Upper lobe of left lung (tissue), 6 donors: ENCODE results near the gene WSB1. TPM values are rescaled to one million over a fixed set of nuclear protein-coding genes. Genes with fewer than 3 reads are reported as not detected.

ENCODE experiments used
- ATAC-seq, 2 donors: fragments of 200-7000 bp; cut with Tn5 transposase; one replicate each; pipeline ENCODE4 v1.9.1; 2022; ENCODE audit warnings: mild to moderate bottlenecking in 2 of 2, moderate library complexity in 2 of 2; ENCODE audit not compliant: low FRiP score in 2 of 2
- DNase-seq, 2 donors: peaks; one replicate each; pipeline ENCODE4 v3.0.0-alpha.2; 2019 to 2020
- H3K27ac ChIP-seq, 4 donors: fragments of 200-600 bp; sonication (generic); one replicate each; pipeline ENCODE4 v1.5.1; 2016 to 2019
- H3K27me3 ChIP-seq, 4 donors: fragments of 200-600 bp; sonication (generic); one replicate each; pipeline ENCODE4 v1.5.1; 2017 to 2019
- H3K36me3 ChIP-seq, 4 donors: fragments of 200-600 bp; sonication (generic); one replicate each; pipeline ENCODE4 v1.5.1; 2016 to 2019
- H3K4me1 ChIP-seq, 4 donors: fragments of 200-600 bp; sonication (generic); one replicate each; pipeline ENCODE4 v1.5.1; 2018 to 2019
- H3K4me3 ChIP-seq, 4 donors: fragments of 200-600 bp; sonication (generic); one replicate each; pipeline ENCODE4 v1.5.1; 2017 to 2019; ENCODE audit warnings: mild to moderate bottlenecking in 2 of 4, moderate library complexity in 1 of 4
- H3K9me3 ChIP-seq, 4 donors: fragments of 200-600 bp; sonication (generic); one replicate each; pipeline ENCODE4 v1.5.1; 2018 to 2019
- EP300 ChIP-seq, 4 donors: sonication (generic); formaldehyde crosslinking; IDR thresholded peaks; one replicate each; pipeline ENCODE4 v1.5.1; 2017; ENCODE audit warnings: antibody characterized with exemption in 4 of 4, control low read depth in 2 of 4
- POLR2A ChIP-seq, 4 donors: fragments of 450-650 bp; IDR thresholded peaks; one replicate each; pipeline ENCODE4 v1.5.1; 2016 to 2017; ENCODE audit warnings: antibody characterized with exemption in 4 of 4, mild to moderate bottlenecking in 2 of 4
- POLR2AphosphoS5 ChIP-seq, 2 donors: sonication (generic); formaldehyde crosslinking; IDR thresholded peaks; one replicate each; pipeline ENCODE4 v1.5.1; 2017; ENCODE audit warnings: antibody characterized with exemption in 2 of 2
- WGBS, 2 donors: methylation state at CpG; one replicate each; pipeline ENCODE4 v1.1.5; 2017 to 2018; 5-methylcytosine and 5-hydroxymethylcytosine counted together
- total RNA-seq, 6 donors: library from RNA; depleted of rRNA in 4 of 6; stranded (reverse); fragments of >200 nt in 4 of 6; gene quantifications; one replicate each; pipeline versions ENCODE4 v1.1.0 to v1.2.1, GENCODE V29; 2016 to 2021
- TF ChIP-seq, protein P1 (sequence below), 6 experiments: fragments of 450-650 bp in 4 of 6; fragments of 200-600 bp in 2 of 6; sonication (generic) in 2 of 6; IDR thresholded peaks; one replicate each; pipeline ENCODE4 v1.5.1; 2016 to 2019; ENCODE audit warnings: antibody characterized with exemption in 6 of 6
- donor health status: DM: no; HTN: no; CAD: no; lungs with moderate emphysema.
- donor health status: DM: no; HTN: yes; CAD: no; lungs with severe emphysema.

WSB1 gene
- total RNA-seq, 6 donors from 2014 or later: 261 to 514 (median 328) TPM

DNA sequence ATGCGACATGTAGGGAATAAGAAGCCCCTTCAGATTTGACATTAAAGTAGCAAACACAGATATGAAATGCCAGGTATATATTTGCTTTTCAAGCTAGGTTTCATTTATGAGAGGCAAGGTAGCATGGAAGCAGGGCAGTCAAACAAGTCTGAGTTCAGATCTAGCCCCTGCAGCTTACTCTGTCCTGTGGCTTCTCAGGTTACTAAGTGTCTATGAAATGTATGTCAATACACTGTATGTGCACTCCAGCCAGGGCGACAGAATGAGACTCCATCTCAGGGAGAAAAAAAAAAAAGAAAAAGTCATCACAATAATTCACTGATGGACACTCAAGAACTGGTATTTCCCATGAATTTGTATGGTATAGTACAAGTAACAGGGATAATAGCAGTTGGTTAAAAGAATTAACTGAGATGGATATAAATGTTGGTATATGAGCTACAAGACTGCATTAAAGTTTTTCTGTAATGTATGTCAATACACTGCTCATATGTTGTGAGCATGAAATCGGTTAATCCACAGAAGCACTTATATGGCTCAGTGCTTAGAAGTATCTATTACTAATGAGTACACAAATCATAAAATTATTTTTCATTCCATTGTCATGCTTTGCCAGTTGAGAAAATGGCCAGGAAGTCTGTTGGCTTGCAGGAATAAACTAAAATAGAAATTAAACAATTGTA lies 2.9 kb upstream of the WSB1 start:
- Histone ChIP-seq H3K36me3 (no peaks in the 10 kb centered on the region), H3K4me3 (no peak overlapping the region), H3K27me3 (no peaks in the 10 kb centered on the region), H3K27ac (no peak overlapping the region), H3K9me3 (no peaks in the 10 kb centered on the region), H3K4me1 (peaks cover 7 to 14% (median 7%) of the 10 kb centered on the region in 4 donors)
- no peak for ATAC-seq
- TF ChIP-seq EP300 (IDR thresholded peaks at IDR 0.05): no peak
- no peak for TF ChIP-seq POLR2A (IDR thresholded peaks at IDR 0.05)
- no peak for TF ChIP-seq POLR2AphosphoS5 (IDR thresholded peaks at IDR 0.05)
- TF ChIP-seq, protein P1, sequence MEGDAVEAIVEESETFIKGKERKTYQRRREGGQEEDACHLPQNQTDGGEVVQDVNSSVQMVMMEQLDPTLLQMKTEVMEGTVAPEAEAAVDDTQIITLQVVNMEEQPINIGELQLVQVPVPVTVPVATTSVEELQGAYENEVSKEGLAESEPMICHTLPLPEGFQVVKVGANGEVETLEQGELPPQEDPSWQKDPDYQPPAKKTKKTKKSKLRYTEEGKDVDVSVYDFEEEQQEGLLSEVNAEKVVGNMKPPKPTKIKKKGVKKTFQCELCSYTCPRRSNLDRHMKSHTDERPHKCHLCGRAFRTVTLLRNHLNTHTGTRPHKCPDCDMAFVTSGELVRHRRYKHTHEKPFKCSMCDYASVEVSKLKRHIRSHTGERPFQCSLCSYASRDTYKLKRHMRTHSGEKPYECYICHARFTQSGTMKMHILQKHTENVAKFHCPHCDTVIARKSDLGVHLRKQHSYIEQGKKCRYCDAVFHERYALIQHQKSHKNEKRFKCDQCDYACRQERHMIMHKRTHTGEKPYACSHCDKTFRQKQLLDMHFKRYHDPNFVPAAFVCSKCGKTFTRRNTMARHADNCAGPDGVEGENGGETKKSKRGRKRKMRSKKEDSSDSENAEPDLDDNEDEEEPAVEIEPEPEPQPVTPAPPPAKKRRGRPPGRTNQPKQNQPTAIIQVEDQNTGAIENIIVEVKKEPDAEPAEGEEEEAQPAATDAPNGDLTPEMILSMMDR (IDR thresholded peaks at IDR 0.05): no peak
- DNase-seq: no peak
- WGBS, 2 donors: 78 to 80% methylated on average over 3 of the region's 3 CpGs

DNA sequence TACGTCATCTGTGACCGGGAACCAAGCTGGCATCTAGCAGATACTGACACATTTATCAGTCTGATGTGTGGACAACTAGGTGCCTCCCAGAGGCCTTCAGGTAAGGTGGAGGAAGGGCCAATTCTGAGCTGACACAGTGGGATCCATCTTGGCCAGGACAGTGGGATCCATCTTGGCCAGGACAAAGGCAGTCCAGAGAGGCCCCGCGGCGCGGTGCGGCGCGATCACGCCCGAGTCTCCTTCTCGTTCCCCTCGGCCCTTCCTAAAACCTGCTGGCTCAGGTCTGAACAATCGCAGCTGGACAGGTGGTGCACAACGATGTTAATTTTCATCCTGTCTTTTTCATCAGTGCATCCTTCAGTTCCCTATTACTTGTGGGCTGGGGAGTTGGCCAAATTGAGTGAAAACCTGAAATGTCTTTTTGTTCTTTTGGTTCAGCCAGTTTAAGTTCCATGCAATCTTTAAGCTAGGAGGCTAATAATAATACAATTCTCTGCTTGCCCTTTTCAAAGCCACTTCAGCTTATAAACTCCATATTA lies 486 bp upstream of the WSB1 start:
- TF ChIP-seq POLR2AphosphoS5 (IDR thresholded peaks at IDR 0.05) (no peak), POLR2A (IDR thresholded peaks at IDR 0.05) (no peak), EP300 (IDR thresholded peaks at IDR 0.05) (no peak)
- TF ChIP-seq, protein P1 (IDR thresholded peaks at IDR 0.05): no peak
- 86 to 91% methylated on average over 14 to 15 of the region's 15 CpGs for WGBS, 2 donors

DNA sequence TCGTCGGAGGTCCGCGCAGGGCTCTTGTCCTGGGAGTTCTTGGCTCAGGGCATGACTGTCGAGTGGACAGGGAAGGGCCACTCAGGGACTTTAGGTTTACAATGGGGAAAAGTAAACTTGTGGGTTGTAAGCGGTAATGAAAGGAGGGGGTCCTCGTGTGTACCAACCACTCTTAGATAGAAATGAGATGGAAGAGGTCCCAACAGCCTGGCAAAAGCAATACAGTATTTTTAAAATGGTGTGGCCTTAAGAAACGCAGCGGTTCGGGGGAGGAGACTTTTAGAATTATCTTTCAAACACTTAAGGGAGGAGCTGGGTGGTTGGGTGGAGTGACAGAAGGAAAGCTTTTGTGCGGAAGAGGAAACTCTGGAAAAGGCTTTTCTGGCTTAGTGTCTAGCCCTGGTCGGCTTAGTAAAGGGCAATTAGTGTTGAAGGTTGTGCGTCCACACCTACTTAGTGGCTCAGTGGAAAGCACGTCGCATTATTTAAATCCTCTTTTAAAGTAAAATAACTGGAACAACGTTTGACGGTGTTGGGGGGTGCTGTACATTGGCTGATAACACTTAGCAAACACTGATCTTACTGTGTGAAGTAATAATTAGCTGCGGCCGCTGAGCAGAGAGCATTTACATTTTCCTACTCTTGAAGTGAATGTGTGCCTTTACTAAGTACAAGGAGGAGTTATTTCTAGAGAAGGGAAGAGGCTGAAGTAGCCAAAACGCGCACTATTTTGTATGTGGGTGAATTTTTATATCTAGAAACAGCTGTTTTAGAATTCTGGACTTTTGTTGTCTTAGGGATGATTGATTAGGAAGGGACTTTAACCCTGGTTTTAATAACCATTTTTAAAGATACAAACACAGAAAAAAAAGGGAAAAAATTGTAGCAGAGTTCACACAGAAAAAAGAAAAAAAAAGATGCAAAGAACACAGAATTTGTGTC lies 1.0 kb downstream of the WSB1 start:
- ATAC-seq (peak; percentile 86 to 87), DNase-seq (peak in 1 of 2 donors; percentile 77)
- Histone ChIP-seq H3K4me1 (peaks cover 35 to 52% (median 42%) of the 10 kb centered on the region in 4 donors), H3K27me3 (no peaks in the 10 kb centered on the region), H3K27ac (peak overlapping the region; percentile 99 to 100 (median 100)), H3K4me3 (peak overlapping the region; percentile 73 to 90 (median 79)), H3K36me3 (peaks cover 0 to 6% (median 0%) of the 10 kb centered on the region in 4 donors), H3K9me3 (no peaks in the 10 kb centered on the region)
- WGBS, 2 donors: 0% methylated on average over 19 to 21 of the region's 21 CpGs
- no peak for TF ChIP-seq EP300 (IDR thresholded peaks at IDR 0.05)
- peak; percentile 2 to 82 (median 44) for TF ChIP-seq POLR2A (IDR thresholded peaks at IDR 0.05)
- TF ChIP-seq POLR2AphosphoS5 (IDR thresholded peaks at IDR 0.05): peak in 1 of 2 donors; percentile 64

More for the DNA sequence above, 486 bp upstream of the WSB1 start:
- H3K36me3 ChIP-seq: peaks cover 0 to 6% (median 0%) of the 10 kb centered on the region in 4 donors
- DNase-seq (peak in 1 of 2 donors; percentile 89), ATAC-seq (no peak)
- H3K4me3 ChIP-seq: peak overlapping the region in 3 of 4 donors; percentile 73 to 81 (median 77)
- H3K9me3 ChIP-seq: no peaks in the 10 kb centered on the region
- no peaks in the 10 kb centered on the region for H3K27me3 ChIP-seq
- peak overlapping the region; percentile 99 to 100 (median 100) for H3K27ac ChIP-seq
- peaks cover 20 to 36% (median 27%) of the 10 kb centered on the region in 4 donors for H3K4me1 ChIP-seq

DNA sequence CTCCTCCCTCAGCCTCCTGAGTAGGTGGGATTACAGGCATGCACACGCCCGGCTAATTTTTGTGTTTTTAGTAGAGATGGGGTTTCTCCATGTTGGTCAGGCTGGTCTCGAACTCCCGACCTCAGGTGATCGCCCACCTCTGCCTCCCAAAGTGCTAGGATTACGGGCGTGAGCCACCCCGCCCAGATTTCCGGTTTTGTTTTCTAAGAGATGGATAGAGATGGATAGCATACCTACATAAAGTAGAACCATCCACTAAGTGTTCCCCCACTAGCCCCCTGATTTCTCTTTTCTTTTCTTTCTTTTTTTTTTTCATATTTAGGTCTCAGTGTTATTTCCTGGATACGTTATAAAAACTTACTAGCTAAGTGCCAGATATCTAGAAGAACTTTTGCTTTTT lies 2.0 kb downstream of the WSB1 start:
- Histone ChIP-seq H3K9me3 (no peaks in the 10 kb centered on the region), H3K27ac (peak overlapping the region; percentile 99 to 100 (median 100)), H3K36me3 (peaks cover 0 to 6% (median 0%) of the 10 kb centered on the region in 4 donors), H3K27me3 (no peaks in the 10 kb centered on the region), H3K4me3 (peak overlapping the region; percentile 39 to 81 (median 75)), H3K4me1 (peaks cover 43 to 61% (median 52%) of the 10 kb centered on the region in 4 donors)
- TF ChIP-seq, protein P1 (IDR thresholded peaks at IDR 0.05): no peak
- TF ChIP-seq POLR2AphosphoS5 (IDR thresholded peaks at IDR 0.05): no peak
- no peak for ATAC-seq
- DNase-seq: no peak
- WGBS, 2 donors: 14 to 24% methylated on average over 10 of the region's 10 CpGs
